Measurements from ENCODE around the gene EEF1A2.

The EEF1A2 gene

GRCh38 chr20:63456429-63457284, 42.2 kb downstream of the EEF1A2 start:
- DNase-seq (ENCODE audit: extremely low spot score), result no peak
- TF ChIP-seq LEF1 (IDR thresholded peaks at IDR 0.05; ENCODE audit: borderline replicate concordance) (no peak), TARDBP (IDR thresholded peaks at IDR 0.05) (no peak), PKNOX1 (IDR thresholded peaks at IDR 0.05) (no peak), SUZ12 (IDR thresholded peaks at IDR 0.05) (no peak), NFRKB (IDR thresholded peaks at IDR 0.05) (no peak), FOXK2 (IDR thresholded peaks at IDR 0.05) (no peak), L3MBTL2 (conservative IDR thresholded peaks at IDR 0.05) (no peak), HDGF (IDR thresholded peaks at IDR 0.05; ENCODE audit: borderline replicate concordance) (no peak), FOXA1 (IDR thresholded peaks at IDR 0.05) (no peak), FOXM1 (IDR thresholded peaks at IDR 0.05; ENCODE audit: borderline replicate concordance) (no peak), CTBP1 (IDR thresholded peaks at IDR 0.05; ENCODE audit: borderline replicate concordance) (no peak)
- ChIA-PET CTCF (no interaction called here), POLR2A (interaction anchor here (1.4 kb wide), 1 partner anchor 64 kb away, joined by 3 read pairs; the partner anchor contains the start of gene PPDPF)

- no peak for DNase-seq (ENCODE audit: extremely low spot score)
- TF ChIP-seq NFRKB (IDR thresholded peaks at IDR 0.05) (no peak), BHLHE40 (IDR thresholded peaks at IDR 0.05; ENCODE audit: borderline replicate concordance) (no peak), SP1 (IDR thresholded peaks at IDR 0.05) (no peak), L3MBTL2 (conservative IDR thresholded peaks at IDR 0.05) (no peak), SUZ12 (IDR thresholded peaks at IDR 0.05) (no peak), ELF4 (IDR thresholded peaks at IDR 0.05) (no peak), PKNOX1 (IDR thresholded peaks at IDR 0.05) (no peak), LEF1 (IDR thresholded peaks at IDR 0.05; ENCODE audit: borderline replicate concordance) (no peak), ZNF384 (IDR thresholded peaks at IDR 0.05) (no peak), TARDBP (IDR thresholded peaks at IDR 0.05) (no peak), HDGF (IDR thresholded peaks at IDR 0.05; ENCODE audit: borderline replicate concordance) (no peak), FOXK2 (IDR thresholded peaks at IDR 0.05) (no peak), FOXM1 (IDR thresholded peaks at IDR 0.05; ENCODE audit: borderline replicate concordance) (no peak), ARNT (IDR thresholded peaks at IDR 0.05) (no peak)
- ChIA-PET POLR2A (no interaction called here), CTCF (no interaction called here)
These were observed 43.4 kb downstream of the EEF1A2 start for GRCh38 chr20:63455568-63455859.

GRCh38 chr20:63454731-63455567, 43.9 kb downstream of the EEF1A2 start:
- DNase-seq (ENCODE audit: extremely low spot score), result no peak
- TF ChIP-seq NFRKB (IDR thresholded peaks at IDR 0.05), result no peak
- TF ChIP-seq ZNF384 (IDR thresholded peaks at IDR 0.05), result no peak
- no peak for TF ChIP-seq CTBP1 (IDR thresholded peaks at IDR 0.05; ENCODE audit: borderline replicate concordance)
- TF ChIP-seq BHLHE40 (IDR thresholded peaks at IDR 0.05; ENCODE audit: borderline replicate concordance), result no peak
- no peak for TF ChIP-seq ELF4 (IDR thresholded peaks at IDR 0.05)
- no peak for TF ChIP-seq TARDBP (IDR thresholded peaks at IDR 0.05)
- TF ChIP-seq HDGF (IDR thresholded peaks at IDR 0.05; ENCODE audit: borderline replicate concordance), result no peak
- TF ChIP-seq LEF1 (IDR thresholded peaks at IDR 0.05; ENCODE audit: borderline replicate concordance), result no peak
- no peak for TF ChIP-seq SUZ12 (IDR thresholded peaks at IDR 0.05)
- no peak for TF ChIP-seq PKNOX1 (IDR thresholded peaks at IDR 0.05)
- TF ChIP-seq FOXA1 (IDR thresholded peaks at IDR 0.05), result no peak
- TF ChIP-seq L3MBTL2 (conservative IDR thresholded peaks at IDR 0.05), result no peak
- ChIA-PET CTCF (no interaction called here), POLR2A (no interaction called here)

- TF ChIP-seq HDGF (IDR thresholded peaks at IDR 0.05; ENCODE audit: borderline replicate concordance) (no peak), FOXK2 (IDR thresholded peaks at IDR 0.05) (no peak), LEF1 (IDR thresholded peaks at IDR 0.05; ENCODE audit: borderline replicate concordance) (no peak), ELF4 (IDR thresholded peaks at IDR 0.05) (no peak), SP1 (IDR thresholded peaks at IDR 0.05) (no peak), SUZ12 (IDR thresholded peaks at IDR 0.05) (no peak), PKNOX1 (IDR thresholded peaks at IDR 0.05) (no peak)
- DNase-seq (ENCODE audit: extremely low spot score), result no peak
- CTCF ChIA-PET, result no interaction called here
- POLR2A ChIA-PET, result no interaction called here
These were observed 45.9 kb downstream of the EEF1A2 start for GRCh38 chr20:63452821-63453523.

GRCh38 chr20:63452341-63452740, 46.5 kb downstream of the EEF1A2 start:
- CTCF ChIA-PET, result no interaction called here
- no peak for DNase-seq (ENCODE audit: extremely low spot score)

More at GRCh38 chr20:63452341-63452740, 46.5 kb downstream of the EEF1A2 start:
- POLR2A ChIA-PET, result no interaction called here
- no peak for TF ChIP-seq BHLHE40 (IDR thresholded peaks at IDR 0.05; ENCODE audit: borderline replicate concordance)
- no peak for TF ChIP-seq SUZ12 (IDR thresholded peaks at IDR 0.05)
- no peak for TF ChIP-seq SP1 (IDR thresholded peaks at IDR 0.05)
- TF ChIP-seq PKNOX1 (IDR thresholded peaks at IDR 0.05), result no peak
- TF ChIP-seq ARNT (IDR thresholded peaks at IDR 0.05), result no peak
- TF ChIP-seq TARDBP (IDR thresholded peaks at IDR 0.05), result no peak
- TF ChIP-seq FOXA1 (IDR thresholded peaks at IDR 0.05), result no peak
- TF ChIP-seq LEF1 (IDR thresholded peaks at IDR 0.05; ENCODE audit: borderline replicate concordance), result no peak
- TF ChIP-seq ELF4 (IDR thresholded peaks at IDR 0.05), result no peak
- TF ChIP-seq FOXM1 (IDR thresholded peaks at IDR 0.05; ENCODE audit: borderline replicate concordance), result no peak
- no peak for TF ChIP-seq CTBP1 (IDR thresholded peaks at IDR 0.05; ENCODE audit: borderline replicate concordance)
- no peak for TF ChIP-seq L3MBTL2 (conservative IDR thresholded peaks at IDR 0.05)
- no peak for TF ChIP-seq ZNF384 (IDR thresholded peaks at IDR 0.05)
- TF ChIP-seq FOXK2 (IDR thresholded peaks at IDR 0.05), result no peak
- no peak for TF ChIP-seq NFRKB (IDR thresholded peaks at IDR 0.05)

Data from HEK293T (cell line).